HG03060 (cell line): ENCODE results near the gene BLM.

Experiments used
- ATAC-seq: cut with Tn5 transposase; IDR thresholded peaks from one replicate; pipeline ENCODE4 v1.9.1; 2021; ENCODE audit warnings: low read depth, moderate number of reproducible peaks; ENCODE audit not compliant: unreplicated experiment

Gene BLM

DNA sequence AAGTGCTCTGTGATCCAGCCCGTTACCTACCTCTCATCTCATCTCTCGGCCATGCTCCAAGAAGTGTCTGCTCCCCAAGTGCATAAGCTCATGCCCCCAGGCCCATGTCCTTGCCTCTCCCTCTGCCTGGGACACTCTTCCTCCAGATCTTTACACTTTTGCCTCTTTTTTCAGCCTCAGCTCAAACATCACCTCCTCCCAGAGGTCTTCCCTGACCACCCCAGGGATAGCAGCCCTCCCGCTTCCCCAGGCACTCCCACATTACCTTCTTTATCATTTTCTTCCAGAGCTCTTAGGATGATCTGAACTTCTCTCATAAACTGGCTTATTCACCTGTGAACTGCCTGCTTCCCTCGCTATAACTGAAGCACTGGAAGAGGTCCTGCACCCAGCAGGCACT, 148.6 kb downstream of the BLM start:
- no peak for ATAC-seq
